Psoas muscle (tissue), 8 donors: ENCODE results near the gene NUDT4. TPM values are rescaled to one million over a fixed set of nuclear protein-coding genes. Genes with fewer than 3 reads are reported as not detected.
A peak's percentile ranks its signal among the peaks of the same experiment; 100 is the strongest.

Experiments
- ATAC-seq, 4 donors: fragments of 200-7000 bp; cut with Tn5 transposase; one replicate each; pipeline ENCODE4 v1.9.1; 2020; ENCODE audit warnings: moderate library complexity in 3 of 4, mild to moderate bottlenecking in 2 of 4
- DNase-seq, 2 donors: peaks; one replicate each; pipeline ENCODE4 v3.0.0-alpha.2; 2020
- H3K27ac ChIP-seq: fragments of 200-600 bp; one replicate; pipeline ENCODE4 v1.8.0; 2022
- H3K27me3 ChIP-seq, 3 donors: fragments of 200-600 bp in 1 of 3; one replicate each; pipeline versions ENCODE4 v1.6.1 to v1.8.0; 2013 to 2022; ENCODE audit warnings: low read length in 2 of 3, mild to moderate bottlenecking in 2 of 3, moderate library complexity in 1 of 3; ENCODE audit not compliant: insufficient read depth in 3 of 3
- H3K36me3 ChIP-seq, 2 donors: fragments of 200-600 bp in 1 of 2; one replicate each; pipeline versions ENCODE4 v1.6.1 to v1.8.0; 2013 to 2022; ENCODE audit warnings: low read depth in 1 of 2, mild to moderate bottlenecking in 1 of 2, moderate library complexity in 1 of 2; ENCODE audit not compliant: insufficient read depth in 1 of 2
- H3K4me1 ChIP-seq: fragments of 200-600 bp; one replicate; pipeline ENCODE4 v1.8.0; 2022
- H3K4me3 ChIP-seq: fragments of 200-600 bp; one replicate; pipeline ENCODE4 v1.8.0; 2022; ENCODE audit warnings: mild to moderate bottlenecking
- H3K9me3 ChIP-seq: fragments of 200-600 bp; one replicate; pipeline ENCODE4 v1.8.0; 2022
- WGBS, 3 donors: extraction: QIAGEN DNeasy Blood & Tissue Kit; methylation state at CpG; one replicate each; pipeline versions ENCODE4 v1.1.6 to v1.1.7; 2013; 5-methylcytosine and 5-hydroxymethylcytosine counted together
- intact Hi-C, 2 donors: fragments of 100-400 bp; cut with DNase I; formaldehyde crosslinking; loops; one replicate each; pipeline versions ENCODE4 v1.11.0 to v1.14.2; 2022
- polyA plus RNA-seq, 3 donors: library from polyadenylated mRNA; stranded (reverse); fragments of 200-250 nt; gene quantifications; one replicate each; pipeline ENCODE4 v1.2.3, GENCODE V29; 2013
- total RNA-seq, 4 donors: library from RNA; stranded (reverse); fragmentation: NEBNext Ultra II Directional in 2 of 4; extraction: Animal tissue kit (Norgen Biotek cat#: 25700) in 2 of 4; gene quantifications; one replicate each; pipeline versions ENCODE4 v1.2.1 to v1.2.4, GENCODE V29; 2021 to 2023
- TF ChIP-seq, protein P1 (sequence below): fragments of 200-600 bp; IDR thresholded peaks from one replicate; pipeline ENCODE4 v1.8.0; 2022; ENCODE audit warnings: antibody characterized with exemption
- donor health status: healthy with polysubstance abuse.
- donor health status: DM: no; HTN: no; CAD: no; lungs with moderate emphysema.
- donor health status: Bipolar disorder and iron deficiency.
- donor health status: healthy.
- donor health status: DM: yes; HTN: yes; CAD: no.
- donor health status: DM: no; HTN: no; CAD: no.
- donor health status: DM: no; HTN: no; CAD: no.
- donor health status: DM: yes; HTN: yes; CAD: no.

NUDT4 gene
- total and polyA plus RNA-seq, 7 donors: 48.3 to 254 (median 187) TPM

DNA sequence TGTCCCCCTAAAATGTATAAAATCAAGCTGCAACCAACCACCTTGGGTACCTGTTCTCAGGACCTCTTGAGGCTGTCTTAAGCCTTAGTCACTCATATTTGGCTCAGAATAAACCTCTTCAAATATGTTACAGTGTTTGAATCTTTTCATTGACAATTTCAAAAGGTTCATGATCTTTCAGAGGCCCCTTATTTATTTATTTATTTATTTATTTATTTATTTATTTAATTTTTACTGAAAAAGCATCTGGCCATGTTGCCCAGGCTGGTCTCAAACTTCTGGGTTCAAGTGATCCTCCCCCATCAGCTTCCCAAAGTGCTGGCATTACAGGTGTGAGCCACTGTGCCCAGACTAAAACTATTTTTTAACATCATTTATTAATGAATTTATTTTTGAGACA lies 8.2 kb upstream of the NUDT4 start:
- H3K36me3 ChIP-seq: no peaks in the 10 kb centered on the region
- peaks cover 41% of the 10 kb centered on the region for H3K4me1 ChIP-seq
- no peaks in the 10 kb centered on the region for H3K27me3 ChIP-seq
- ATAC-seq: no peak
- no peak for DNase-seq
- no peaks in the 10 kb centered on the region for H3K9me3 ChIP-seq
- intact Hi-C loops: no loop called here
- H3K4me3 ChIP-seq: no peak overlapping the region
- TF ChIP-seq, protein P1, sequence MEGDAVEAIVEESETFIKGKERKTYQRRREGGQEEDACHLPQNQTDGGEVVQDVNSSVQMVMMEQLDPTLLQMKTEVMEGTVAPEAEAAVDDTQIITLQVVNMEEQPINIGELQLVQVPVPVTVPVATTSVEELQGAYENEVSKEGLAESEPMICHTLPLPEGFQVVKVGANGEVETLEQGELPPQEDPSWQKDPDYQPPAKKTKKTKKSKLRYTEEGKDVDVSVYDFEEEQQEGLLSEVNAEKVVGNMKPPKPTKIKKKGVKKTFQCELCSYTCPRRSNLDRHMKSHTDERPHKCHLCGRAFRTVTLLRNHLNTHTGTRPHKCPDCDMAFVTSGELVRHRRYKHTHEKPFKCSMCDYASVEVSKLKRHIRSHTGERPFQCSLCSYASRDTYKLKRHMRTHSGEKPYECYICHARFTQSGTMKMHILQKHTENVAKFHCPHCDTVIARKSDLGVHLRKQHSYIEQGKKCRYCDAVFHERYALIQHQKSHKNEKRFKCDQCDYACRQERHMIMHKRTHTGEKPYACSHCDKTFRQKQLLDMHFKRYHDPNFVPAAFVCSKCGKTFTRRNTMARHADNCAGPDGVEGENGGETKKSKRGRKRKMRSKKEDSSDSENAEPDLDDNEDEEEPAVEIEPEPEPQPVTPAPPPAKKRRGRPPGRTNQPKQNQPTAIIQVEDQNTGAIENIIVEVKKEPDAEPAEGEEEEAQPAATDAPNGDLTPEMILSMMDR: no peak
- no peak overlapping the region for H3K27ac ChIP-seq

GRCh38 chr12:93370947-93371346 lies 6.8 kb upstream of the NUDT4 start:
- H3K36me3 ChIP-seq: no peaks in the 10 kb centered on the region
- WGBS, 3 donors: 92 to 97% (median 94%) methylated on average over 6 of the region's 6 CpGs
- H3K27ac ChIP-seq: no peak overlapping the region
- intact Hi-C loops: no loop called here
- TF ChIP-seq, protein P1: no peak
- no peak for DNase-seq
- no peaks in the 10 kb centered on the region for H3K27me3 ChIP-seq
- no peak for ATAC-seq
- H3K4me1 ChIP-seq: peaks cover 46% of the 10 kb centered on the region
- H3K4me3 ChIP-seq: no peak overlapping the region
- H3K9me3 ChIP-seq: no peaks in the 10 kb centered on the region

DNA sequence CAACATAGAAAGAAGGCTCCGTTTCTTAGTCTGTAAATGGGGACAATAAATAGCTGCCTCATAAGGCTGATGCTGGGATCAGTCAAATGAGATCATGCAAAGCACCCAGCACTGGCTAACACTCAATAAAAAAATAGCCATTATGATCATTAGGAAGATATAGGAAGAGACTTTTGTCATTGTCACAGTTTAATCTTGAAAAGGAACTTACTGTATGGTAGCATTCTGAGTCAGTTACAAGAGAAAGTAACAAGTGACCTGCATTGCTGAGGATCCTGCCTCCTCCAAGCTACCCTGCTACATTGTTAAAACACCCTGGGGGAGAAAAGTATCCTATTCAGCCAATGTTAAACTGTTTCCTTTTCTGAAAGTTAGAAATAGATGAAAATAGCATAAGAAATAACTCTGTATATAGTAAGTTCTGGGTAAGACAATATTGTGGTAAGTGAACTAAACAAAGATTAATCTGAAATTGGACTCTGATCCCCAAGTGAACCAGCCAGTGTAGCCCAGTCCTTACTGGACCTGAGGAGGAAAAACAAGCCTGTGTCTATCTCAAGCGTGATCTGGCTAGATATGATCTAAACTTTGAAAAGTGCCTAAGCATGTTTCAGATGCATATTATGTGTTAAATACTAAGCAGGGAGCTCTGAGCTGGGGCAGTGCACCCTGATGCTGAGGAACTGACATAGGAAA lies 3.6 kb upstream of the NUDT4 start:
- Histone ChIP-seq H3K27me3 (no peaks in the 10 kb centered on the region), H3K4me1 (peaks cover 42% of the 10 kb centered on the region), H3K27ac (peak overlapping the region; percentile 92), H3K36me3 (no peaks in the 10 kb centered on the region), H3K9me3 (no peaks in the 10 kb centered on the region), H3K4me3 (peak overlapping the region; percentile 78)
- intact Hi-C loops: no loop called here
- ATAC-seq: no peak
- TF ChIP-seq, protein P1: no peak
- DNase-seq: no peak
- 40 to 79% (median 40%) methylated on average over 2 of the region's 2 CpGs for WGBS, 3 donors

- ATAC-seq (no peak), DNase-seq (no peak)
- intact Hi-C loops: no loop called here
- WGBS, 3 donors: 87 to 95% (median 88%) methylated on average over 6 of the region's 6 CpGs
- Histone ChIP-seq H3K4me1 (peaks cover 46% of the 10 kb centered on the region), H3K27ac (peak overlapping the region; percentile 92), H3K9me3 (no peaks in the 10 kb centered on the region), H3K27me3 (no peaks in the 10 kb centered on the region), H3K36me3 (no peaks in the 10 kb centered on the region), H3K4me3 (peak overlapping the region; percentile 78)
- TF ChIP-seq, protein P1: no peak
Observed at GRCh38 chr12:93375906-93376305, 1.8 kb upstream of the NUDT4 start.
